HG03558 (cell line): Measurements from ENCODE around the gene DAB2IP.
"Not testable (repeated sequence)": the region's sequence is repeated elsewhere in the genome, so short reads cannot be mapped to it uniquely, and the experiment has no call there.

Experiments used
- ATAC-seq: cut with Tn5 transposase; IDR thresholded peaks from one replicate; pipeline ENCODE4 v1.9.1; 2021; ENCODE audit warnings: moderate number of reproducible peaks; ENCODE audit not compliant: unreplicated experiment; ENCODE audit errors: extremely low read depth

DAB2IP gene

GRCh38 chr9:121782514-121783110, 131.2 kb downstream of the DAB2IP start:
- ATAC-seq: no peak

DNA sequence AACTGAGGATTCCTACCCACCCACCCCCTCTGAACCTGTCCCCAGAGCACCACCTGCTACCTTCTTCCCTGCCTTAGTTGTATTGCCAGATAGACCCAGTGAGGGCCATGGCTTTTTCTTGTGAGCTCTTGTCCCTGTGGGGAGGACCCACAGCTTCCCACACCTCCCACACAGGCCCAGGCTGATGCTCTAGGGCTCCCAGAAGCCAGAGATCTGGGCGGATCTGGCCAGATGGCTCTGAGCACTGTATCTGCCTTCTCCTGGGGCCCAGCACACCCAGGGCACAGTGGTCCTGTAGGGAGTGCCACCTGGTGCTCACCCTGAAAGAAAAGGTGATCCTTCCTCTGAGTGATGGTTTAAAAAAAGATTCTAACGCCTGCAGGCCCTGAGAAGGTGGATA, 131.7 kb downstream of the DAB2IP start:
- ATAC-seq: no peak

GRCh38 chr9:121783521-121784507, 132.4 kb downstream of the DAB2IP start:
- no peak for ATAC-seq

DNA sequence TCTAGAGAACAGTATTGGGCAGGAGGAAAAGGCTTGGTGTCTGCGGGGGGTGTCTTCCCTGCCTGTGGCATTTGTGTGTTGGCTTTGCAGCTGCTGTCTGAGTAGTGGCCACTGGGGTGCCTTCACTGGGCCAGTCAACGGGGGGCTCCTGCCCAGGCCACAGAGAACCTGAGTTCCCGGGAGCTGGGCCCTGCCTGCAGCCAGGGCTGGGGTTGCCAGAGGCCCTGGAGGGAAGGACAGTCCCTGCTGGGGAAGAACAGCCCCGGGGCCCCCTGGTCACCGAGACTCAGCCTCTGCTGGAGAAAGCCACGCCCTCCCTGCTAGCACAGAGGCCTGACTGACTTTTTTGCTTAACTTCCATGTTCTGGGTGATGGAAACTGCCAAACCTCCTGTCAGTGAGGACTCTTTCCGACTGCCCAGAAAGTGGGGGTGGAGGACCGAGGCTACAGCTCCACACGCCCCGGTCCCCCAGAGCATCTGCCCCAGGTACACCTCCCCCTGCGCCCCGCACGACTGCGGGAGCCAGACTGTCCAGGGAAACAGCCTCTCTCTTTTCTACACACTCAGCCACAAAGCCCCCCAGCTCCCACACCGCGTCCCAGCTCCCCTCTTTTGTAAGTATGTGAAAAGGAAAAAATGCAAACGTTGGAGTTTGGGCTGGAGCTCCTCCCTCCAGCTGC, 133.4 kb downstream of the DAB2IP start:
- ATAC-seq: no peak

- ATAC-seq: no peak
Measured at GRCh38 chr9:121785673-121786542, 134.5 kb downstream of the DAB2IP start.

DNA sequence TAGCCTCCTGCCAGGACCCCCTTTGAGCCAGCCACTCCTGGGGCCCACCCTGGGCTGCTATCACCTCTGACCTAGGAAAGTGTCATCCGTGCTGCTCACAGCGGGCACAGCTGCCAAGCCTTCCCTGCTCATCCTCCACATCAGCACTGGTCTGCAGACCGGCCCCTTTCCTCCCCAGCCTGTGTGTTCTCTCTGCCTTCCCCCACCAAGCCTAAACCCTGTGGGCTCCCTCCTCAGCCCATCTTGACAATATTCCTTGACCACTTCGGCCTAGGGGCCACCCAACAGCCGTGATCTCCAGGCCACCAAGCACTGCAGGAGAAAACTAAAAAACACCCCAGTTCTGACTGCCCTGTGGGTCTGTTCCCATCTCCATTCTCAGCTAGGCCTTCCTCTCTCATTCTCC, 135.1 kb downstream of the DAB2IP start:
- no peak for ATAC-seq

DNA sequence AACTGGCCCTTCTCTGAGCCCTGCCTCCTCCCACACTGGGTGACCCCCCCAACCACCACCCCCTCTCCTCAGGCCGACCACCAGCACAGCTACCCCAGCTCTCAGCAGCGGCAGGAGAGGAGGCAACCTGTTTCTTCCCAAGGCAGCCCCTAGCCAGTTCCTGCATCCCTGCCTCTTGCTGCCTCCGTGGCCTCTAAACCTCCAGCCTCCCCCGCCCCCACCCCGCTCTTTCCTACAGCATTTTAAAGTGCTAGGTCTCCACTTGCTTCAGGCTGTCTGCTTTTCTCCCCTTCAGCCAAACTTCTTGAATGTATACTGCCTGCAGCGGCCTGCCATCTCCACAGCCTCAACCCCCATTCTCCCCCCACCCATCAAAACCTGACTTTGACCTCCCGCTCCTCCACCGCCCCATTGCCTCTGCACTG, 135.6 kb downstream of the DAB2IP start:
- no peak for ATAC-seq

DNA sequence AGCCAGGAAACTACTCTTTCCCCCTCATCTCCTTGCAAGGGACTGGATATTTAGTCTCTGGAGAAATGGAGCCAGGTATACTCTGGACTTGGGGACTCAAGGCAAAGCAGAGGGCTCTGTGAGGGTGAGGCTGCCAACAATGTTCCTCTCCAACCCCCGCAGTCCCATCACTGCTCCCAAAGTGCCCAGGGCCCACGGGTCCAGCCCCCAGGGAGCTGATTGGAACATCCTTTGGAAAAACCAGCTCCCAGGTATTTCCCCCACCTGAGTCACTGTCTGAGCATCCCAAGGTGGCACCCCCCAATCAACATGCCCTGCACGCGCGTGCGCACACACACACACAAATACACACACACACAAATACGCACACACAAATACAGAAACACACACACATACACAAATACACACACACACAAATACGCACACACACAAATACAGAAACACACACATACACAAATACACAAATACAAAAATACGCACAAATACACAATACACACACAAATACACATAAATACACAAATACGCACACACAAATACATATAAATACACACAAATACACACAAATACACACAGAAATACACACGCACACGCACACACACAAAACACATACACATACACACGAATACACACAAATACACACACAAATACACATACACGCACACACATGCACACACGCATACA, 137.4 kb downstream of the DAB2IP start:
- ATAC-seq: no peak

DNA sequence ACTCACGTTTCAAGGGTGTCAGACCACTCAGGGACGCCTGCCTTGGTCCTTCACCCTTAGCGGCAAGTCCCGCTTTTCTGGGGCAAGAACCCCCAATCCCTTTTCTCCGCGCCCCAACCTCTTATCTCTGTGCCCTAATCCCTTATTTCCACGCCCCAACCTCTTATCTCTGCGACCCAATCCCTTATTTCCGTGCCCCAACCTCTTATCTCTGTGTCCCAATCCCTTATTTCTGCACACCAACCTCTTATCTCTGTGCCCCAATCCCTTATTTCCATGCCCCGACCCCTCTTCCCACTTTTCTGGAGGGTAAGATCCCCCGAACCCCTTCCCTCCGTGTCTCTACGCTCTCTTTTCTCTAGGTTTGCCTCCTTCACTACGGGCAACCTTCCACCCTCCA, 139.4 kb downstream of the DAB2IP start:
- no peak for ATAC-seq

GRCh38 chr9:121792476-121792875, 141.0 kb downstream of the DAB2IP start:
- ATAC-seq: not testable (repeated sequence)

DNA sequence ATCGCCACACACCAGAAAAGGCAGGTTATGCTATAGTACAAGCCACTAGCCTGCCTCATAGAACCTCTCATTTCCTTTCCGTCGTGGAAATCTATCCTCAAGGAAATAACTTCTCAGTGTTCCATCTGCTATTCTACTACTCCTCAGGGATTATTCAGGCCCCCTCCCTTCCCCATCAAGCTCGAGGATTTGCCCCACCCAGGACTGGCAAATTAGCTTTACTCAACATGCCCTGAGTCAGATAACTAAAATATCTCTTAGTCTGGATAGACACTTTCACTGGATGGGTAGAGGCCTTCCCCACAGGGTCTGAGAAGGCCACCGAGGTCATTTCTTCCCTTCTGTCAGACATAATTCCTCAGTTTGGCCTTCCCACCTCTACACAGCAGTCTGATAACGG, 142.9 kb downstream of the DAB2IP start:
- ATAC-seq: not testable (repeated sequence)

DNA sequence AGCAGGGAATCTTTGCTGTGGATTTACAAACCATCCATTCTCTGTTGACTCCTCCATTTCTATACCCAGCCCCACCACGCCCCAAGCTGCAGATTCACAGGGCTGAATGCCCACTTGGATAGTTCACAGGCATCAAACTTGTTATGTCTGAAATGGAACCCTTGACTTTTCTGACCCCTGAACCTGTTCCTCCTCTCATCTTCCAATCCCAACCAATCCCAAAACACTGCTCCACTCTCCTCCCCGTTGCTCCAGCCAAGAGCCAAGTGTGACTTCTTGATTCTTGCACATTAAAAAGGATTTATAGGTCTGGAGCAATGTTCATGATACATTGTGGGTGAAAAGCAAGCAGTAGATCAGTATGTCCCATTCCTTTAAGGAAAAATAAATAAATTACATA, 145.6 kb downstream of the DAB2IP start:
- ATAC-seq: no peak

GRCh38 chr9:121798941-121799340, 147.5 kb downstream of the DAB2IP start:
- ATAC-seq: no peak

GRCh38 chr9:121800376-121800775, 148.9 kb downstream of the DAB2IP start:
- ATAC-seq: no peak

GRCh38 chr9:121801579-121801978, 150.1 kb downstream of the DAB2IP start:
- ATAC-seq: no peak

DNA sequence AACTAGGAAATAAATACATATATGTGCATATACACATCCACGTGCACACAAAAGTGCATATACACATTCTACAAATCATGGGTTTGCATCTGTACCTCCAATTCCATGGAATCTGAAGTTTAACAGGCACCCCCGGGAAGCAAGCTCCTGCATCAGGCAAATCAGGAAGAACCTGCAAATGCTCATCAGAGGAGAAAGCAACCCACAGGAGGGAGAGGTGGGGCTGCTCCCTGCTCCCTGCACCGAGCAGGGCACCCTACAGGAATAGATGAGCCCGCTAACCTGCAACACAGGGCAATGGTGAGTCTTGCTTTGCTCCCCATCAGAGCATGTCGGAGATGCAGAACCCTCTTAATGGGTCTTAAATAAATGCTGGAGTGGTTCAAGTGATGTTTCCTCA, 151.3 kb downstream of the DAB2IP start:
- no peak for ATAC-seq

GRCh38 chr9:121807069-121807822, 155.8 kb downstream of the DAB2IP start:
- ATAC-seq: no peak

GRCh38 chr9:121807823-121808278, 156.4 kb downstream of the DAB2IP start:
- no peak for ATAC-seq

GRCh38 chr9:121808781-121809180, 157.3 kb downstream of the DAB2IP start:
- no peak for ATAC-seq
